ENCODE results near the gene ADD2.

ADD2 gene

DNA sequence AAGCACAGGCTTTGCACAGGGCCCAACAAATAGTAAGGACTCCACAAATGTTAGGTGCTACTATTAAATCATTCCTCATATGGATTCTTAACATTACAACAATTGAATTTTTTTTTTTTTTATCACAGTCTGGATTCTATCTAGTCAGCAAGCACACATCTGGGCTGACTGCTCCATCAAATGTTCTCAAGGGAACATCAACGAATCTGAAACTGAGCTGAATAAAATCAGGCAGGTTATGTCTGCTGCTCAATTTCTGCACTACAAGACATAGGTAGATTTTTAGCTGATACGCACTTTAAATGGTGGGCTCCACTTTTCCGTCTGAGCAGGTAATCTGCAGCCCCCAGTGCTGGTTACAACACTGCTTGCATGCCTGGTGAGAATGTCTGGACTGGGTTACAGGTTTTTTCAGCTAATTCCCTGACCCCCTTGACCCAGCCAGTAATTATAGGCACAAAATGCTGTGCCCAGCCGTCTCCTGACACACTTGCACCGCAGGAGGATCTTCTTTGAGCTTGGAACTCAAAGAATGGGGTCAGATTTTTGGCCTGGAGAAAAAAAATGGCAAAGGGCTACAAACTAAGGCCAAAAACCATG, 44.6 kb downstream of the ADD2 start:
- no peak for DNase-seq (ENCODE audit: low read depth in 2 of 2)

- no peak for DNase-seq (ENCODE audit: low read depth in 2 of 2)
Observed at GRCh38 chr2:70720124-70720523, 47.9 kb downstream of the ADD2 start.

GRCh38 chr2:70719231-70719630, 48.8 kb downstream of the ADD2 start:
- DNase-seq (ENCODE audit: low read depth in 2 of 2): no peak

DNA sequence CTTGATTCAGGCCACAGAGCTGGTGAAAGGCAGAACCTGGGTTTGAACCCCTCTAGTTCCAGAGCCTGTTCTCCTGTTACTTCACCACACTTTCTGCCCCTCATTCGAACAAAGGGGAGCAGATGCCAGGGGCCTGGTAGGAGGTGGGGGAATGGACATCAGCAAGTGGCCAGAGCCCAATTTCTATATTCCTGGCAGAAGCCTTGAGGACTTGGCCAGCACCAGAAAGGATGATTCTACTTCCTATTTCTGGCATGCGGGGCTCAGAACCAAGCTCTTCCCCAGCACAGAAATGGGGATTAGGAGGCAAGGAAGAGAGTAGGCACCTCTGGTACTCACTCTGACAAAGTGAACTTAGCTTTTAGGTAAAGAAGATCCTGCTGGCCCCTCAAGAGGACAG, 49.3 kb downstream of the ADD2 start:
- DNase-seq (ENCODE audit: low read depth in 2 of 2): no peak

GRCh38 chr2:70718241-70718640, 49.8 kb downstream of the ADD2 start:
- no peak for DNase-seq (ENCODE audit: low read depth in 2 of 2)

DNA sequence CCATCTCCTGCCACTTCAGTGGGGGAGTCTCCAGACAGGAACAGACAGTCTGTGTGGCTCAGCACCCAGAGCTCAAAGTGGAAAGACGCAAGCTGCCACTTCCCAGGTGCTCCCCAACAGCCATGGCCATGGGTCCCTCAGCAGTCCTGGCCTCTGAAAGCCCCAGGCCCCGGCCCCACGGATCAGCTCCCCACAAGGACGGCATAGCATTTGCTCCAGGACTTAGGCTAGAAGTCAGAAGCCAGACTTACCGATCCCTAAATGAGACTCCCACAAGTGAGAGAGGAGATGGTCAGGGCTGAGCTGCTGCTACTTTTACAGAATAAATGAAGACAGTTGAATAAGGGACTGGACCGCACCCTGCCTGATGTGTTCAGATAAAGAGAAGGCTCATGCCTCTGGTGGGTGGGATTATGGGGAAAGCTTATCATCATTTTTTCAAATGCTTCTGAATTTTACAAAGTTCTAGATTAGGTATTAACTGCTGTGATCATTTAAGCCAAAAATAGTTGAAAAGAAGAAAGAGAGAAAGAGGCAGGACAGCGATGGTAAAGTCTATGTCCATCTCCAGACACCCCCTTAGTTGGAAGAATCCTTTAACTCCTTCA, 50.5 kb downstream of the ADD2 start:
- DNase-seq (ENCODE audit: low read depth in 2 of 2): no peak

DNA sequence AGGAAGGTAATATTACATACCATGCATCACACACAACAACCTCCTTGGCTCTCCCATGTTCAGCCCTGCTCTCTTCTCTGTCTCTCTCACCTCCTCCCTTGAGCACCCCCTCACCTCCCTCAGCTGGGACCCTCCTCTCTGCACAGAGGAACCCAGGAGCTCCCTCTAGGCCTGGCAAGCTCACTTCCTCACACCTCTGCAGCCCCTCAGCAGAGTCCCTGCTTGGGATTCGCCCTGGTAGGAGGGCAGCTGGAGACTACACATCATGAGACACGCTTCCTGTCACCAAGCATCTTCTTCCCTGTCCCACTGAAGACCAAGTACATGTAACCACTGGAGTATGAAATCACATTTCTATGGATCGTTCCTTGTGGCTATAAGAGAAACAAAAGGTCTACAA, 51.0 kb downstream of the ADD2 start:
- DNase-seq (ENCODE audit: low read depth in 2 of 2): no peak

- DNase-seq (ENCODE audit: low read depth in 2 of 2): no peak
Observed at GRCh38 chr2:70716131-70716743, 51.8 kb downstream of the ADD2 start.

DNA sequence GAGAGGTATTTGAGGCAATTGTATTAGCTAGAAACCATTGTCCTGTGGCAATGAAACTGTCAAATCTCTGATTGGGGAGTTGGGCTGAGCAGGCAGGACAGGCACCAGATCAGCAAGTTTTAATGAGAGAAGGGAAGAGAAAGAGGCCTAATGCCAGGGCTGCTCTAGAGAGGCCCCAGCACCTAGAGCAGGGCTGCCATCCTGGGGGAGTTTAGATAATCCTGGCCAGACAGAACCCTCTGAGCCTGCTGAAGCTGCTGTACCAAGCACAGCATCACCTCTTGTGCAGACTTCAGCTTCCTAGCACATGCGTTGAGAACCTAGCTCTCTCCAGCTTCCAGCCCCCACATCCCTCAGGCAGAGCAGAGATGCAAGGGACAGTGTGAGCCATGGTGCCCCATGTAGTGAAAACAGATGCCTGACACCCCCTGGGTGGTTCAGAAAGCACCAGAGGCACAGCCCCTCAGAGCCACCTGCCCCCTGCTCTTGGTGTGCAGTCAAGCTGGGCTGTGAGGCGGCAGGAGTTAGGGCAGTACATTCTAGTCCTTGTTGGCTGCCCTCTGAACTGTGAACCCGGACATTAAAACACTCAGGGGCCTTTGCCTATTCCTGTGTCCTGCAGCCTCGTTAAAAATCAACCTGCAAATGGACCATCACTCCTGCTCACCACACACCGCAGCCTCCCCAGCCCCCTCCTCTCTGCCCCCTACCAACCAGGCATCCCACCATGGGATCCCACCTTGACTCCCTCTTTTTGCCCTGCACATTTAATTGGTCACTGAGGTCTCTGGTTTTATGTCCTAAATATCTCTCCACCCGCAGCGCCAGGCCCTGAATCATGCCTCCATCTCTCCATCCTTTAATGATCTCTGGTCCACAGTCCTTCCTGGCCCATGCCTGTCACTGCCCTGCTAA, 52.7 kb downstream of the ADD2 start:
- DNase-seq (ENCODE audit: low read depth in 2 of 2): no peak

DNA sequence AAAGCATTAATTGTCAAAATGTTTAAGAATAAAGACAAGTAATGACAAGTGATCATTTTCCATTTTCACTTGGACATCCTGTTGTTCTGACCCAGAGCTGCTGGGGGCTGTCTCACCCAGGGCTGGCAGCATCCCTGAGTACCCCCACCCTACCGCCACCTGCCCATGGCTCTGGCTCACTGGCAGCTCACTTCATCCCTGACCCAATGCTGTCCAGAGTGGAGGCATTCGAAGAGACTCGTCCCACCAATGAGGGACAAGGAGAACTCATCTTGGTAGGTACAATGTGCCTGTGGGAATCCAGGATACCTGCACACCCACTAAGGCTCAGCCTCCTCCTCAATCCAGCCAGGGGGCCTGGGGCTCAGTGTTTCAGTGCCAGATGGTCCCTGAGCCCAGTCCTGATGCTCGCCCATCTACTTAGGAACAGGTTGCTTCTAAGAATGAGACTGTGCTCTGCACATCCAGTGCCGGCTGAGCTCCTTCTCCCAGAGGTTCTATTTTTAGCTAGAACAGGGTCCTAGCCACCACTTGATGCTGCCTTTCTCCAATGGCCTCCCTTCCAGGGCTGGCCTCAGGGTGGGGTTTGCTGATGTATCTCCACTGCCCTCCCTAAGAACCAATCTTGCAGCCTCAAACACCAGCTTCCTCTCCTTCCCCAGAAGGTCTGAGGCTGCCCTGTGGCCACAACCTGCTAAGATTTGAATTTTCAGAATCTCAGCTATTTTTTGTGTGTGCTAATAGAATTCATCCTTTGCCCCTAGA, 53.7 kb downstream of the ADD2 start:
- no peak for DNase-seq (ENCODE audit: low read depth in 2 of 2)

DNA sequence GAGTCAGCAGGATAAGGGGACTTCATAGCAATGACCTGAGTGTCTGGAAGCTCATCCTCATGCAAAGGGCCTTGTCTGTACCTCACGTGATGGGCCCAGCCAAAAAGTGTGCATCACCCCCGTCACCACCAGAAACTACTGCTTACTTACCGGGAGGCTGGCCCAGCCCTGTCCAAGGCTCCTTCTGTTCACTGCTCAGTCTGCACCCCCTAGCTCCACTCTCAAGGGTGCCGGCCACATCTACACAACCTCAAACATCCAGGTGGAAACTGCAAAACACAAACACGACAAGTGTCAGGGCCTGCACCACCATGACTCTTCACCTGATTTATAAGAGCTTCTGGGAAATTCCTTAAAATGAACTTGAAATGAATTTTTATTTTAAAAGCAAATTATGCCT, 55.1 kb downstream of the ADD2 start:
- no peak for DNase-seq (ENCODE audit: low read depth in 2 of 2)

DNA sequence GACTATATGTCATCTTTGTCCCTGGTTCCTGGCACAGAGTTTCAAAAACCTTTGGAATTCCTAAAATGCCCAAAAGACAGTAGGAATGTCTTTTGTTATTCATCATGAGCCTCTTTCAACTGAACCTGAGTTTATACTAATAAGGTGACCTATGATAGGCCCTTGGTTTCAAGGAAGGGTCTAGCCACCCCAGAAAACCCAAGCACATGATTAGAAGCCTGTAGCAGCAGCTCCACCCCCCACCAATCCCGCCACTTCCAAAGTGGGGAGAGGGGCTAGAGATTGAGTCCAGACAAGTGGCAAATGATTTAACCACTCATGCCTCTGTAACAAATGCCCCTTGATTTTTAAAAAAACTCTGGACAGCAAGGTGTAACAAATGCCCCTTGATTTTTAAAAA, 56.8 kb downstream of the ADD2 start:
- no peak for DNase-seq (ENCODE audit: low read depth in 2 of 2)

DNA sequence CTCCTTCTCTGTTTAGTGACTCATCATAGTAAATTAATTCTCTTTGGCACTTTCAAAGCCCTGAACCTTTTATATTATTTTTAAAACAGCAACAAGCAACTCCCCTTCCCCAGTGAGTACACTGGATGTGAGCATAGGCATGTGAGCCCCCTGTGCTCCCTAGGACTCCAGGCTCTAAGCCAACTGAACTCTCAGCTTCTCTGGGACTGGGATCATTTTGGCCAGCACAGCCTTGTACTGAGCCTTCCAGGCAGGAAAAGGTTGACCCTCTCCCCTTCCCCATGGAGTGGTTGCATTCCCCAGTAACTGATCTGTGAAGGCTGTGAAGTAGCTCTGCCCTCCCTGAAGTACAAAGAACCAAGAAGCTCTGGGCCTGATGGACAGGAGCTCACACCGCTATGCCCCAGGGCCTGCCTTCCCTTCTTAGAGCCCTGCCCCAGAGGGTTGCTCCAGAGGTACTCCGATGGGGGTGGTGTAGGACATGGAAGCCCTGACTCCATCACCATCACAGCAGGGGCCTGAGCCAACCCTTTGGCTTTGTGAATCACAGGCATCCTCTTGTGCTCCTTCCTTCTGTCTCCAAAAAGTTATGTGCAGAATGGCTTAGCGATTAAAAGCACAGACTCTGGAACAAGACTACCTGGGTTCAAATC, 57.8 kb downstream of the ADD2 start:
- DNase-seq (ENCODE audit: low read depth in 2 of 2): no peak

DNA sequence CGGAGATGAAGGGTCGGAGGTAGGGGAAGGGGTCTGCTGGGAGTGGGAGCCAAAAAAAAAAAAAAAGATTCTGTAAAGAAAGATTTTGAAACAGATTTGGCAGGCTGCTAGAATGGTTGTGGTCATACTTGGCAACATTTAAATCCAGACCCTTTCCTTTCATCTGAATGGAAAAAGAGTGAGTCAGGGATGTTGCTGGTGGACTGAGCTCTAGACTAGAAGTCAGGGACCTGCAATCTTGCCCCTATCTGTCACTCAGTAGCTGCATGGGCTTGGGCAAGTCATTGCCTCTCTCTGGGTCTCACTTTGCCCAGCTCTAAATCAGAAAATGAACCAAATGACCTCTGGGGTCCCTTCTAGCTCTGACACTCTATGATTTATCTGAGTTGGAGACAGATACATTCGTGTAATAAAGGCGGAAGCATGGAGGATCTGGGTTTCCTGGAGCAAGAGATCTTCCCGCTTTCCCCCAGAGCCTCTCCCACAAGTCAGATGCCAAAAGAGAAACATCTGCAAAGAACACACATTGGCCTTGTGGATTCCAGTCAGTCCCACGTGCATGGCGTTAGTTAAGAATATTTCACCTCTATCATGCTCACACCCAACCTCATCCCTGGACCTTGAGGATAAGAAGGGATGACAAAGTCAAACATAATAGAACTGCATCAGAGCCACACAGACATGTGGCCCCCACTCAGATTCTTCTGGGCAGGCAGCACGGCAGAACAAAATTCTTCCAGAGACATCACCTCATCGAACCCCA, 58.5 kb downstream of the ADD2 start:
- no peak for DNase-seq (ENCODE audit: low read depth in 2 of 2)

DNA sequence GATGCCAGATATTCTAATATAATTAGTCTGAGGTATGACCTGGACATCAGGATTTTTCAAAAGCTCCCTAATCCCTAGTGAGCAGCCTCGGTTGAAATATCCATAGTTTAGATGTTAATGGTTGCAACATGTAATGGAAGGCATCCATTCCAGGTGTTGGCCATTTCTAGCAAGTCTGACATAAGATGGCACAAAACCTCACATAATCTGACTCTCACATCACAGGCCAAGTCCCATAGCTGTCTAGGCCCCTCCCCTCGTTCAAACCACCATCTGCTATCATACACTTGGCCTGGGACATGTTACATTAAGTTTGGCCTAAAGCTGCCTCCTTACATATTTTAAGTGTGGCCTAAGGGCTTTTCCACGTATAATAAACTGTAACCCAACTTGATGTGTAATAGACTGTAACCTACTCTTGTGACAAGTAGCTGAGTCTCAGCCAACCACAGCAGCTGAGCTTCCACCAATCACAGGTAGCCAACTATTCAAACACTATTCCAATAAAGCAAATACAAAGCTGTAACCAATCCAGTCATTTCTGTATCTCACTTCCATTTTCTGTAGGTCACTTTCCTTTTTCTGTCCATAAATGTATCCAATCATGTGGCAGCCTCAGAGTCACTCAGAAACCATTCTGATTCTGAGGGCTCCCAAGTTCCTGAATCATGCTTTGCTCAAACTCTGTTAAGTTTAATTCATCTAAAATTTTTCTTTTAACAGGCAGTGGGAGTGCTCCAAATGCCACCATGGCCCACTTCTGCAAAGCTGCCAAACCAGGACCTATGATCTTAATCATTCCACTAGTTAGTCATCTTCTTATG, 59.4 kb downstream of the ADD2 start:
- peak in 1 of 2 donors; percentile 43 for DNase-seq (ENCODE audit: low read depth in 2 of 2)

- DNase-seq (ENCODE audit: low read depth in 2 of 2): no peak
Observed at GRCh38 chr2:70707706-70708105, 60.3 kb downstream of the ADD2 start.

GRCh38 chr2:70706026-70706795, 61.8 kb downstream of the ADD2 start:
- DNase-seq (ENCODE audit: low read depth in 2 of 2): no peak

- DNase-seq (ENCODE audit: low read depth in 2 of 2): no peak
Observed at GRCh38 chr2:70705160-70705850, 62.7 kb downstream of the ADD2 start.
